ENCODE data around the gene P3H1.

Gene P3H1

GRCh38 chr1:42743317-42744147, 23.3 kb downstream of the P3H1 start:
- DNase-seq (ENCODE audit: low spot score) = no peak

- no peak for DNase-seq (ENCODE audit: low spot score)
Measured at GRCh38 chr1:42742617-42743316, 24.1 kb downstream of the P3H1 start.

GRCh38 chr1:42742141-42742540, 24.7 kb downstream of the P3H1 start:
- DNase-seq (ENCODE audit: low spot score) = no peak

GRCh38 chr1:42741706-42742105, 25.1 kb downstream of the P3H1 start:
- DNase-seq (ENCODE audit: low spot score) = no peak

GRCh38 chr1:42740851-42741580, 25.8 kb downstream of the P3H1 start:
- DNase-seq (ENCODE audit: low spot score) = no peak

GRCh38 chr1:42739753-42740700, 26.8 kb downstream of the P3H1 start, which contains the start of gene CLDN19:
Gene CLDN19, minus strand, starts transcription at chr1:42740236. Its CDS starts 173 bp downstream, at chr1:42740063.
- no peak for DNase-seq (ENCODE audit: low spot score)

GRCh38 chr1:42738678-42739226, 28.1 kb downstream of the P3H1 start:
- DNase-seq (ENCODE audit: low spot score) = no peak

- no peak for DNase-seq (ENCODE audit: low spot score)
Measured at GRCh38 chr1:42737986-42738677, 28.7 kb downstream of the P3H1 start.

GRCh38 chr1:42737257-42737656, 29.6 kb downstream of the P3H1 start:
- DNase-seq (ENCODE audit: low spot score) = no peak

GRCh38 chr1:42736571-42737200, 30.1 kb downstream of the P3H1 start:
- DNase-seq (ENCODE audit: low spot score) = no peak

GRCh38 chr1:42736152-42736551, 30.7 kb downstream of the P3H1 start:
- DNase-seq (ENCODE audit: low spot score) = peak; percentile 46

GRCh38 chr1:42735477-42736105, 31.2 kb downstream of the P3H1 start:
- no peak for DNase-seq (ENCODE audit: low spot score)

GRCh38 chr1:42735056-42735455, 31.8 kb downstream of the P3H1 start:
- no peak for DNase-seq (ENCODE audit: low spot score)

GRCh38 chr1:42734201-42735035, 32.4 kb downstream of the P3H1 start:
- DNase-seq (ENCODE audit: low spot score) = no peak

- no peak for DNase-seq (ENCODE audit: low spot score)
Measured at GRCh38 chr1:42733415-42734200, 33.2 kb downstream of the P3H1 start.

- no peak for DNase-seq (ENCODE audit: low spot score)
Measured at GRCh38 chr1:42732126-42732680, 34.6 kb downstream of the P3H1 start.

GRCh38 chr1:42731585-42731984, 35.2 kb downstream of the P3H1 start:
- DNase-seq (ENCODE audit: low spot score) = no peak

GRCh38 chr1:42730988-42731387, 35.8 kb downstream of the P3H1 start:
- DNase-seq (ENCODE audit: low spot score) = no peak

Data from hepatic stellate cell (primary cell).